ENCODE measurements around the gene PI4KA. TPM values are rescaled to one million over a fixed set of nuclear protein-coding genes. Genes with fewer than 3 reads are reported as not detected.

Gene PI4KA
- total RNA-seq, 2 experiments from 2014 or later: 55.0 to 63.7 TPM

- Mint-ChIP-seq H3K4me1 (ENCODE audit: low read depth) (no peaks in the 10 kb centered on the region), H3K27me3 (ENCODE audit: low read depth) (peaks cover 8% of the 10 kb centered on the region), H3K4me3 (no peak overlapping the region), H3K9me3 (no peaks in the 10 kb centered on the region), H3K27ac (no peak overlapping the region), H3K36me3 (ENCODE audit: low read depth) (no peaks in the 10 kb centered on the region)
- CTCF ChIA-PET: no interaction called here
- no peak for DNase-seq
- intact Hi-C loops (cut with micrococcal nuclease): no loop called here
These were observed 200.6 kb downstream of the PI4KA start for GRCh38 chr22:20657963-20658362.

Other genes starting within 250 kb of the PI4KA start
- gene SERPIND1, start 84.7 kb downstream of the PI4KA start, total RNA-seq: not detected
- 10 to 100 TPM; 22.1 to 24.2 TPM for gene SNAP29, start 196 bp upstream of the PI4KA start, total RNA-seq
- 10 to 100 TPM; 60.5 to 62.2 TPM for gene CRKL, start 58.6 kb upstream of the PI4KA start, total RNA-seq
- gene AIFM3, start 108.4 kb upstream of the PI4KA start, total RNA-seq: under 1 TPM; 0.07 to 0.10 TPM
- 10 to 100 TPM; 23.1 to 27.4 TPM for gene LZTR1, start 123.5 kb upstream of the PI4KA start, total RNA-seq
- gene THAP7, start 143.3 kb upstream of the PI4KA start, total RNA-seq: 10 to 100 TPM; 20.4 to 21.2 TPM
- gene P2RX6, start 156.4 kb upstream of the PI4KA start, total RNA-seq: under 1 TPM in 1 of 2 experiments, not detected in 1; 0.12 TPM
- gene SLC7A4, start 173.8 kb upstream of the PI4KA start, total RNA-seq: not detected
- gene LRRC74B, start 187.1 kb upstream of the PI4KA start, total RNA-seq: not detected